Sigmoid colon (tissue), 7 donors: ENCODE data around the gene SMDT1. TPM values are rescaled to one million over a fixed set of nuclear protein-coding genes. Genes with fewer than 3 reads are reported as not detected.

Source experiments
- polyA plus RNA-seq, 3 donors: library from polyadenylated mRNA; stranded (reverse); fragments of 200-250 nt; gene quantifications; one replicate each; pipeline ENCODE4 v1.2.3, GENCODE V29; 2013
- small RNA-seq, 3 donors: library from RNA; depleted of rRNA; stranded (forward); fragments of <200 nt; gene quantifications; one replicate each; pipeline ENCODE3, GENCODE V24; 2016
- total RNA-seq, 4 donors: library from RNA; depleted of rRNA; stranded (reverse); fragments of >200 nt; gene quantifications; one replicate each; pipeline ENCODE4 v1.1.0, GENCODE V29; 2016
- donor health status: healthy with polysubstance abuse.
- donor health status: Bipolar disorder and iron deficiency.
- donor health status: healthy.

Gene SMDT1
- total and polyA plus RNA-seq, 7 donors: 12.1 to 187 (median 23.9) TPM

Small RNA genes within 50 kb of the gene (small RNA-seq; reads per million reads assigned to genes)
- 0 reads per million in 3 donors for gene SNORD13P1

Other genes starting within 250 kb of the SMDT1 start
- gene SREBF2, start 246.6 kb upstream of the SMDT1 start, total RNA-seq: 10 to 100 TPM; 25.2 to 51.0 (median 33.4) TPM
- gene SREBF2, start 246.6 kb upstream of the SMDT1 start, polyA plus RNA-seq: 100 to 1,000 TPM in 1 of 3 donors, 10 to 100 TPM in 2; 13.8 to 132 (median 15.3) TPM
- not detected for gene SHISA8, start 164.6 kb upstream of the SMDT1 start, total RNA-seq
- gene SHISA8, start 164.6 kb upstream of the SMDT1 start, polyA plus RNA-seq: under 1 TPM in 1 of 3 donors, not detected in 2; 0.12 TPM
- not detected for gene TNFRSF13C, start 152.9 kb upstream of the SMDT1 start, total RNA-seq
- gene TNFRSF13C, start 152.9 kb upstream of the SMDT1 start, polyA plus RNA-seq: 10 to 100 TPM in 1 of 3 donors, 1 to 10 TPM in 1, under 1 TPM in 1; 0.23 to 23.9 (median 1.2) TPM
- 1 to 10 TPM in 3 of 4 donors, not detected in 1; 1.1 to 5.4 (median 2.5) TPM for gene CENPM, start 132.5 kb upstream of the SMDT1 start, total RNA-seq
- gene CENPM, start 132.5 kb upstream of the SMDT1 start, polyA plus RNA-seq: 10 to 100 TPM; 24.0 to 48.5 (median 35.8) TPM
- gene SEPTIN3, start 110.3 kb upstream of the SMDT1 start, total RNA-seq: 1 to 10 TPM; 1.1 to 1.6 (median 1.3) TPM
- gene SEPTIN3, start 110.3 kb upstream of the SMDT1 start, polyA plus RNA-seq: under 1 TPM; 0.46 to 0.71 (median 0.60) TPM
- gene WBP2NL, start 80.9 kb upstream of the SMDT1 start, total RNA-seq: 1 to 10 TPM in 1 of 4 donors, under 1 TPM in 3; 0.71 to 2.8 (median 0.89) TPM
- gene WBP2NL, start 80.9 kb upstream of the SMDT1 start, polyA plus RNA-seq: 1 to 10 TPM in 1 of 3 donors, under 1 TPM in 1, not detected in 1; 0.89 to 1.2 TPM
- 10 to 100 TPM; 18.6 to 28.6 (median 21.7) TPM for gene NAGA, start 8.9 kb upstream of the SMDT1 start, total RNA-seq
- gene NAGA, start 8.9 kb upstream of the SMDT1 start, polyA plus RNA-seq: 10 to 100 TPM in 2 of 3 donors, 1 to 10 TPM in 1; 6.6 to 27.7 (median 20.1) TPM
- 10 to 100 TPM; 13.8 to 18.0 (median 15.6) TPM for gene PHETA2, start 5.5 kb upstream of the SMDT1 start, total RNA-seq
- 10 to 100 TPM; 13.2 to 17.4 (median 13.4) TPM for gene PHETA2, start 5.5 kb upstream of the SMDT1 start, polyA plus RNA-seq
- gene NDUFA6, start 11.1 kb downstream of the SMDT1 start, total RNA-seq: 100 to 1,000 TPM in 1 of 4 donors, 10 to 100 TPM in 3; 61.8 to 104 (median 82.6) TPM
- gene NDUFA6, start 11.1 kb downstream of the SMDT1 start, polyA plus RNA-seq: 100 to 1,000 TPM; 112 to 248 (median 161) TPM
- under 1 TPM in 2 of 4 donors, not detected in 2; 0.36 to 0.81 TPM for gene CYP2D6, start 51.1 kb downstream of the SMDT1 start, total RNA-seq
- 1 to 10 TPM in 2 of 3 donors, not detected in 1; 1.6 to 3.7 TPM for gene CYP2D6, start 51.1 kb downstream of the SMDT1 start, polyA plus RNA-seq
- gene TCF20, start 191.0 kb downstream of the SMDT1 start, total RNA-seq: 10 to 100 TPM; 21.6 to 31.0 (median 25.1) TPM
- gene TCF20, start 191.0 kb downstream of the SMDT1 start, polyA plus RNA-seq: 10 to 100 TPM; 10.8 to 28.2 (median 11.6) TPM